ENCODE measurements around the gene MLST8. TPM values are rescaled to one million over a fixed set of nuclear protein-coding genes. Genes with fewer than 3 reads are reported as not detected.

Gene MLST8
- total RNA-seq, 4 donors from 2014 or later = 33.1 to 48.8 (median 42.8) TPM

DNA sequence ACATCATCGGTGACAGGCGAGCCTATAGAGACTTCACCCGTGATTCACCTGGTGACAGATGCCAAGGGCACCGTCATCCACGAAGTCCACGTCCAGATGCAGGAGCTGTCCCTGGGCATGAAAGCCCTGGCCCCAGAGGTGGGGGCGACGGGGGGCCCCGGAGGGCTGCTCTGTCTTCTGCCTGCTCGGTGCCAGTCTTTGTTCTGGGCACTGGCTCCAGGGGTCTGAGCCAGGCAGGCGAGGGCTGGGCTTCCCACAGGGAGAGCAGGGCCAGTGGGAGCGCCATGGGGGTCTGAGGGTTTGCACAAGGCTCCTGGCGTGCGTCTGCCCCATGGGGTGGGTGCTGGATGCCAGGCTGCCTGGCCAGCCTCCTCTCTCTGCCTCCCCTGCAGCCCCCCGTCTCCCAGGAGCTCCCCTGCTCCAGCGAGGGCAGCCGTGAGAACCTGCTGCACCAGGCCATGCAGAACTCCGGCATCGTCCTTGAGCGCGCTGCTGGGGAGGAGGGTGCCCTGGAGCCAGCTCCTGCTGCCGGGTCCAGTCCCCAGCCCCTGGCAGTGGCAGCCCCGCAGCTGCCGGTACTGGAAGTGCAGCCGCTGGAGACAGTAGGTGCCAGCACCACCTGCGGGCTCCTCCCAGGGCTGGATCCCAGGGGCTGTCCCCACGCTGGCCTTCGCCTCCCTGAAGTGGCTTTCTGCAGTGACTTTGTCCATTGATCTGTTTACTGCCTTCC lies 28.0 kb downstream of the MLST8 start:
- H3K36me3 ChIP-seq = peaks cover 58 to 79% (median 62%) of the 10 kb centered on the region in 3 donors
- H3K27ac ChIP-seq = no peak overlapping the region
- 91% methylated on average over 7 of the region's 28 CpGs; no CpG with 5 or more reads in 1 of the 2 donors for WGBS, 2 donors
- DNase-seq = no peak
- TF ChIP-seq, protein P1, sequence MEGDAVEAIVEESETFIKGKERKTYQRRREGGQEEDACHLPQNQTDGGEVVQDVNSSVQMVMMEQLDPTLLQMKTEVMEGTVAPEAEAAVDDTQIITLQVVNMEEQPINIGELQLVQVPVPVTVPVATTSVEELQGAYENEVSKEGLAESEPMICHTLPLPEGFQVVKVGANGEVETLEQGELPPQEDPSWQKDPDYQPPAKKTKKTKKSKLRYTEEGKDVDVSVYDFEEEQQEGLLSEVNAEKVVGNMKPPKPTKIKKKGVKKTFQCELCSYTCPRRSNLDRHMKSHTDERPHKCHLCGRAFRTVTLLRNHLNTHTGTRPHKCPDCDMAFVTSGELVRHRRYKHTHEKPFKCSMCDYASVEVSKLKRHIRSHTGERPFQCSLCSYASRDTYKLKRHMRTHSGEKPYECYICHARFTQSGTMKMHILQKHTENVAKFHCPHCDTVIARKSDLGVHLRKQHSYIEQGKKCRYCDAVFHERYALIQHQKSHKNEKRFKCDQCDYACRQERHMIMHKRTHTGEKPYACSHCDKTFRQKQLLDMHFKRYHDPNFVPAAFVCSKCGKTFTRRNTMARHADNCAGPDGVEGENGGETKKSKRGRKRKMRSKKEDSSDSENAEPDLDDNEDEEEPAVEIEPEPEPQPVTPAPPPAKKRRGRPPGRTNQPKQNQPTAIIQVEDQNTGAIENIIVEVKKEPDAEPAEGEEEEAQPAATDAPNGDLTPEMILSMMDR (IDR thresholded peaks at IDR 0.05) = no peak
- no peak for TF ChIP-seq POLR2A (IDR thresholded peaks at IDR 0.05)
- peaks cover 7 to 43% (median 13%) of the 10 kb centered on the region in 4 donors for H3K27me3 ChIP-seq
- H3K9me3 ChIP-seq = no peaks in the 10 kb centered on the region
- H3K4me3 ChIP-seq = no peak overlapping the region
- H3K4me1 ChIP-seq = peaks cover 22 to 48% (median 30%) of the 10 kb centered on the region in 3 donors
- intact Hi-C loops (cut with DNase I) = no loop called here

DNA sequence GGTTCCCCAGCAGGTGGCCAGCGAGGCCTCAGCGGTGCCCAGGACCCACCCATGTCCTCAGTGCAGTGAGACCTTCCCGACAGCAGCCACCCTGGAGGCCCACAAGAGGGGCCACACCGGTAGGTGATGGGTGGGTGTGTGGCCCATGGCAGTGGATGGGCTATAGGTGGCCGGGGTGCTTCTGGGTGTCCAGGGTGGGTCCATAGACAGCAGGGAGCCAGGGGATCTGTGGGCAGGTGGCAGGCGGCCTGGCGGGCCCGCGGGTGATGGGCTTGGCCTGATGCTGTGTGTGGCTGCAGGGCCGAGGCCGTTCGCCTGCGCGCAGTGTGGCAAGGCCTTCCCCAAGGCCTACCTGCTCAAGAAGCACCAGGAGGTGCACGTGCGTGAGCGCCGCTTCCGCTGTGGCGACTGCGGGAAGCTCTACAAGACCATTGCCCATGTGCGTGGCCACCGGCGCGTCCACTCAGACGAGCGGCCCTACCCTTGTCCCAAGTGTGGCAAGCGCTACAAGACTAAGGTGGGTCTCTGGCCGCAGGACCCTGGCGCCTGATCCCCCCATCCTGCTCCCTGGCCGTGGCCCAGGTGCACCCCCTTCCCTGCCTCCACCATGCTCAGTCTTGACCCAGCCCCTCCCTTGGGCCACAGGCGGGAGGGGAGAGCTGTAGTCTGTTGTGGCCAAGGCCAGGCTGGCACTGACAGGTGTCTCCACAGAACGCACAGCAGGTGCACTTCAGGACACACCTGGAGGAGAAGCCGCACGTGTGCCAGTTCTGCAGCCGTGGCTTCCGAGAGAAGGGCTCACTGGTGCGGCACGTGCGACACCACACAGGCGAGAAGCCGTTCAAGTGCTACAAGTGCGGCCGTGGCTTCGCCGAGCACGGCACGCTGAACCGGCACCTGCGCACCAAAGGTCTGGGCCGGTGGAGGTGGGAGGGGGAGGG lies 28.9 kb downstream of the MLST8 start:
- intact Hi-C loops (cut with DNase I) = no loop called here
- peaks cover 52 to 70% (median 53%) of the 10 kb centered on the region in 3 donors for H3K36me3 ChIP-seq
- DNase-seq = no peak

DNA sequence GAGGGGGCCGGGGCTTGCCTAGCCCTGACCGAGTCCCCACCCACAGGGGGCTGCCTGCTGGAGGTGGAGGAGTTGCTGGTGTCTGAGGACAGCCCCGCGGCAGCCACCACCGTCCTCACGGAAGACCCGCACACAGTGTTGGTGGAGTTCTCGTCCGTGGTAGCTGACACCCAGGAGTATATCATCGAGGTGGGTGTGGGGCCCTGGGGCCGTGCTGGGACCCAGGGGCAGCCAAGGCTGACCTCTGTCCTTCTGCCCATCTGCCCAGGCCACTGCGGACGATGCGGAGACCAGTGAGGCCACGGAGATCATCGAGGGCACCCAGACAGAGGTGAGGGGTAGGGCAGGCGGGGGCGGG lies 29.5 kb downstream of the MLST8 start:
- peaks cover 46 to 70% (median 47%) of the 10 kb centered on the region in 3 donors for H3K36me3 ChIP-seq
- 85% methylated on average over 4 of the region's 18 CpGs; no CpG with 5 or more reads in 1 of the 2 donors for WGBS, 2 donors

More for the DNA sequence above, 28.9 kb downstream of the MLST8 start:
- Histone ChIP-seq H3K9me3 (no peaks in the 10 kb centered on the region), H3K27me3 (peaks cover 7 to 48% (median 13%) of the 10 kb centered on the region in 4 donors), H3K4me3 (no peak overlapping the region), H3K4me1 (peaks cover 22 to 57% (median 30%) of the 10 kb centered on the region in 3 donors), H3K27ac (no peak overlapping the region)
- WGBS, 2 donors = 94 to 99% methylated on average over 16 to 29 of the region's 51 CpGs
- TF ChIP-seq, protein P1 (IDR thresholded peaks at IDR 0.05) = no peak
- no peak for TF ChIP-seq POLR2A (IDR thresholded peaks at IDR 0.05)

DNA sequence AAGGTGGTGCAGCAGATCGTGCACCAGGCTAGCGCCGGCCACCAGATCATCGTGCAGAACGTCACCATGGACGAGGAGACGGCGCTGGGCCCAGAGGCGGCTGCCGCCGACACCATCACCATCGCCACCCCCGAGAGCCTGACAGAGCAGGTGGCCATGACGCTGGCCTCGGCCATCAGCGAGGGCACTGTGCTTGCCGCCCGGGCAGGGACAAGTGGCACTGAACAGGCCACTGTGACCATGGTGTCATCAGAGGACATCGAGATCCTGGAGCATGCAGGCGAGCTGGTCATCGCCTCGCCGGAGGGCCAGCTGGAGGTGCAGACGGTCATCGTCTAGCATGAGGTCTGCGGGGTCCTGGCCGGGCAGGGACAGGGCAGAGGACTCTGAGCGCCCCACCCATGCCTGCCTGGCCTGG lies 30.0 kb downstream of the MLST8 start:
- H3K9me3 ChIP-seq = no peaks in the 10 kb centered on the region
- TF ChIP-seq, protein P1 (IDR thresholded peaks at IDR 0.05) = no peak
- no peak for TF ChIP-seq POLR2A (IDR thresholded peaks at IDR 0.05)
- peaks cover 22 to 54% (median 30%) of the 10 kb centered on the region in 3 donors for H3K4me1 ChIP-seq
- H3K36me3 ChIP-seq = peaks cover 43 to 70% (median 44%) of the 10 kb centered on the region in 3 donors
- intact Hi-C loops (cut with DNase I) = no loop called here
- H3K4me3 ChIP-seq = no peak overlapping the region
- no peak overlapping the region for H3K27ac ChIP-seq
- 90 to 100% methylated on average over 2 to 6 of the region's 28 CpGs for WGBS, 2 donors
- peaks cover 7 to 48% (median 13%) of the 10 kb centered on the region in 4 donors for H3K27me3 ChIP-seq
- no peak for DNase-seq

More for the DNA sequence above, 29.5 kb downstream of the MLST8 start:
- DNase-seq = no peak
- no peaks in the 10 kb centered on the region for H3K9me3 ChIP-seq
- peaks cover 22 to 57% (median 30%) of the 10 kb centered on the region in 3 donors for H3K4me1 ChIP-seq
- H3K27ac ChIP-seq = no peak overlapping the region
- intact Hi-C loops (cut with DNase I) = no loop called here
- H3K4me3 ChIP-seq = no peak overlapping the region
- peaks cover 7 to 48% (median 13%) of the 10 kb centered on the region in 4 donors for H3K27me3 ChIP-seq
- TF ChIP-seq, protein P1 (IDR thresholded peaks at IDR 0.05) = no peak
- TF ChIP-seq POLR2A (IDR thresholded peaks at IDR 0.05) = no peak
